GM21423 (cell line): Measurements from ENCODE around the gene ANKRD44.
"Not testable (repeated sequence)": the region's sequence is repeated elsewhere in the genome, so short reads cannot be mapped to it uniquely, and the experiment has no call there.

Experiments used
- ATAC-seq: cut with Tn5 transposase; IDR thresholded peaks from one replicate; pipeline ENCODE4 v1.9.1; 2021; ENCODE audit warnings: mild to moderate bottlenecking, moderate library complexity; ENCODE audit not compliant: unreplicated experiment

The ANKRD44 gene

DNA sequence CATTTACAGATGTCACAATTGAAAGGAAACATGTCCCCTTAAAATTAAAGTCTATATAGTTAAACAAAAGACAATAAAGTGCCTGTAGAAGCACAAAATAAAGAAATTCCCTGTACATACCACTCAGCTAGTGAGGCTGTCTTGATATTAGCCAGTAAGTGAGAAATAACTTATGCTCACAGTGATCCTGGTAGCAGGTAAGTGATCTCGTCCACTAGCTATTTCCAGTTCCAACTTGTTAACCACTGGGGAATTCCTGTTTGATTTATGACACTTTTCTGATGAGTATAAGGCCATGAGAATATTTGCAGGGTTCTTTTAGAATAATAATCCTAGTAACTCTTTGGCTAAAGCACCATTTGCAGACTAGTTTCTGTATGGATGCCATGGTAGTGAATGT lies 256.1 kb downstream of the ANKRD44 start:
- ATAC-seq = no peak

DNA sequence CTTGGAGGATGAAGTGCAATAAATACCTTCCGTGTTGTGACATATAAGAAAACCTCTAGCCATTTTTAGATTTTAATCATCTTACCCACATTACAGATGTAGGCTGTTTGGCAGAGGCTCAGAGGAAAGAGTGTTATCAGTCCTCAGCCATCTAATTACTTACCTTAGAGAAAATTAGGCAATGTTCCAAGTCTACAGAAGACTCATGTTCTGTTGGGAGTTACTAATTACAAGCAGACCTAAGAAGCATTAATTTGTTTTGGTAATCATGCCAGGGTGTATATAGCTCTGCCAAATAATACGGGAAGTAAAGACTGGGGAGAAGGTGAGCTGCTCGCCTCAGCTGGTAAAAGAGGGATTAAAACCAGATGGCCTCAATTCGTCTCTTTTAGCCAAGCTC lies 258.2 kb downstream of the ANKRD44 start:
- ATAC-seq = no peak

DNA sequence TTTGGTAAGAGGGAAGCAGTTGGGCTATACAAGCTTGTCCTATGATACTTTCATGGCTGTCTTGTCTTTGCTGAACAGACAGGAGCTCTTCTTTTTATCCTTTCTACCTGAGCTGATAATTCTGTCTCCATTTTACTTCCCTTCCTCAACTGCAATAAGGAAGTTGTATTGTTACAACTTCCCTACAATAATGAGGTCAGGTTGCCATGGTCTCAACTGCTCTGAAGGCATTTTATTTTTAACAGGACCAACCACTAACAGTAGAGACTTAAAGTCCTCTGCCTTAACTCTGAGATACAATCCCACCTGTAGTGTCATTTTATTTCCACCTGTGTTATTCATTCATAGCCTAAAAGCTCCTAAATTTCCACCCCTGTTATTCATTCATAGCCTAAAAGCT lies 265.5 kb downstream of the ANKRD44 start:
- no peak for ATAC-seq

GRCh38 chr2:197042739-197043196 lies 267.8 kb downstream of the ANKRD44 start:
- peak; percentile 44 for ATAC-seq

DNA sequence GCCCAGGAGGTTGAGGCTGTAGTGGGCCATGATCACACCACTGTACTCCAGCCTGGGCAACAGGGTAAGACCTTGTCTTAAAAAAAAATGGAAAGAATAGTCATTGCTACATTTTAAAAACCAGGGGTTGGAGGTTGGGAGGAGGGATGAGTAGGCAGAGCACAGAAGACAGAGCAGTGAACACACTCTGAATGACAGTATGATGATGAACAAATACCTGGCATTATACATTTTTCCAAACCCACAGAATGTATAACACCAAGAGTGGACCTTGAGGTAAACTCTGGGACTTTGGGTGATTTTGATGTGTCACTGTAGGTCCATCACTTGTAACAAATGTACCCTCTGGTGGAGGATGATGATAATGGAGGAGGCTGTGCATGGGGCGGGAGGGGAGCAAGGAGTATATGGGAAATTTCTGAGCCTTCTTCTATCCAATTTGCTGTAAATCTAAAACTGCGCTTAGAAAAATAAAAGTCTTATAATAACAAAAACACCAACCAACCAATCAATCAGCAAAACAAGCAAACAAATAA lies 272.6 kb downstream of the ANKRD44 start:
- no peak for ATAC-seq

DNA sequence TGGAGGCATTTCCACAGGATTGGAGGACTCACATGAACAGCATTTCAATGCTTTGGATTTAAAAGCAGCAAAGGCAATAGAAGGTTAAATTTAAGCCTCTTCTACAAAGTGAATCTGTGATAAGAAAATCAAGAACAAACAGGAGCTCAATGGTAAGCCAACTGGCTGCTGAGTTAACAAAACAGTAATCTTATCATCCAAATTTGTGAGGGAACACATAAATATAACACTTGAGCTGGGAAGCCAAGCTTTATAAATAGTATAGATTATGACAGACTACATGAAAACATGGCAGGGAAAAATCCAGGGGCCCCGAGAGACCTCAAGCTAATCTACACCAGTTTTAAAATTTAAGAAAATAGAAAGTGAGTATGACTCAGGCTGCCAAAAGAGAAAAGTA lies 275.6 kb downstream of the ANKRD44 start:
- ATAC-seq = no peak

DNA sequence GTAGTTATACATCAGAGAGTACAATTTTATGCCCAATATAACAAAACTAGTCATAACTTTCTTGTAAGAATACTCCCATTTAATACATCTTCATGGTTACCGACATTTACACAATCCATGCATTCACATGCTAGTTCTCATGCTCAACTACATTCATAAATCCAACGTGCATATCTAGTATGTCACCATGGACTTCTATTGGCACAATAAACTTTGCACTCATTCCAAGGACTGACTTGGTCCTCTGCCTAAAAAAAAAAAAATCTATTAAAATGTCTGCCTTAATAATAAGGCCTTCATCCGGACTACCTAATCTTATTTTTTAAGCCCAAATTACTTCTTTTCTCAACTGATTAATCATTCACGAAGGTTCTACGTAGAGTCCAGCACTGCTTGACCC lies 276.3 kb downstream of the ANKRD44 start:
- ATAC-seq = no peak

GRCh38 chr2:197033222-197033621 lies 277.4 kb downstream of the ANKRD44 start:
- ATAC-seq = no peak

DNA sequence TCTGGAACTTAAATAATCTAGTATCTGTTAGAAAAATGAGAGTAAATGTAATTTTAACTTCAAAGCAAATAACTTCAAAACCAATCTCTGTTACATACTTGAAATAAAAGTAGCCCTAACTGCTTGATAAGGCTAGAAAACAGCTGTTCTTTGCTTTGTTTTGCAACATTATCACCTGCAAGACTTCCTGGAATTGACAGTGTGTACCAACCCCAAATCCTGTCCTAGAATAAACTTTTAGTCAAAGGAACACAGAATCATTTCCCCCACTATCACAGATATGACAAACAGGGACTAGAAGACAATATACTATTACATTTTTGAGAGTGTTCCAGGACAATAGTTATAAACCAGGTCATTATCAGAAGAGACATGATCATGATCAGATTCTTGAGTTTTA lies 278.8 kb downstream of the ANKRD44 start:
- ATAC-seq = no peak

DNA sequence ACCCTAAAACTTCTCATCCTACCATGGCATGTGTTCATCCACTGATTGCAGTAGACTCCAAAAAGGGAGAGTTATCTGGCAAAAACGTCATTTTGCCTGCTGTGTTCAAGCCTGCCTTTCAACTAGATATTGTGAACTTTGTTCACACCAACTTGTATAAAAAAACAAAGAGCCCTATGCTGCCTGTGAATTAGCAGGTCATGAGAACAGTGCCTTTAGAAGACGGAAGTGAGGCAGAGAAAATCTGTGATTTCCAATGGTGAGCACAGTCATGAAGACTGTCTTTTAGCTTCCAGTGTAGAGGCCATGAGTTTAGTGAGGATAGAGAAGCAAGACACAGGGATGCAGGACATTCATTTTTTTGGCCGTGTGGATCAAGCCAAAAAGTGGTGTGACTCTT lies 280.5 kb downstream of the ANKRD44 start:
- no peak for ATAC-seq

DNA sequence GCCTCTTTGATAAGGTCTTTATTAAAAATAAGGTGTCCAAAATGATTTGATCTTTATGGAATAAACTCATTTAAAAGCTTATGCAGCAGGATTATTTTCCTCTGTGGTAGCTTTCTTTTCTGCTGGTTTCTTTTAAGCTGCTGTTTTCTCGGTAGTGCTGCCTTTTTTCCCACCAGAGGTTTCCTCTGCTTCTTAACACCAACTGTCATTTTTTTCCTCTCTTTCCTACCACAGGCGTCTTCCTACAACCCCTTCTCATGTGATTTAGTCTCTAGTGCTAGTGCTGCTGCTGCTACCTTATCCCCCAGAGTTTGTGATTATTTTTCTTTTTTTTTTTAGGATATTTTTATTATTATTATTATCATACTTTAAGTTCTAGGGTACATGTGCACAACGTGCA lies 281.9 kb downstream of the ANKRD44 start:
- no peak for ATAC-seq

- ATAC-seq = no peak
Observed at GRCh38 chr2:197028230-197028629, 282.4 kb downstream of the ANKRD44 start.

GRCh38 chr2:197024206-197024605 lies 286.4 kb downstream of the ANKRD44 start:
- no peak for ATAC-seq

GRCh38 chr2:197020921-197021320 lies 289.7 kb downstream of the ANKRD44 start:
- not testable (repeated sequence) for ATAC-seq

- ATAC-seq = no peak
Observed at GRCh38 chr2:197013098-197013497, 297.5 kb downstream of the ANKRD44 start.

DNA sequence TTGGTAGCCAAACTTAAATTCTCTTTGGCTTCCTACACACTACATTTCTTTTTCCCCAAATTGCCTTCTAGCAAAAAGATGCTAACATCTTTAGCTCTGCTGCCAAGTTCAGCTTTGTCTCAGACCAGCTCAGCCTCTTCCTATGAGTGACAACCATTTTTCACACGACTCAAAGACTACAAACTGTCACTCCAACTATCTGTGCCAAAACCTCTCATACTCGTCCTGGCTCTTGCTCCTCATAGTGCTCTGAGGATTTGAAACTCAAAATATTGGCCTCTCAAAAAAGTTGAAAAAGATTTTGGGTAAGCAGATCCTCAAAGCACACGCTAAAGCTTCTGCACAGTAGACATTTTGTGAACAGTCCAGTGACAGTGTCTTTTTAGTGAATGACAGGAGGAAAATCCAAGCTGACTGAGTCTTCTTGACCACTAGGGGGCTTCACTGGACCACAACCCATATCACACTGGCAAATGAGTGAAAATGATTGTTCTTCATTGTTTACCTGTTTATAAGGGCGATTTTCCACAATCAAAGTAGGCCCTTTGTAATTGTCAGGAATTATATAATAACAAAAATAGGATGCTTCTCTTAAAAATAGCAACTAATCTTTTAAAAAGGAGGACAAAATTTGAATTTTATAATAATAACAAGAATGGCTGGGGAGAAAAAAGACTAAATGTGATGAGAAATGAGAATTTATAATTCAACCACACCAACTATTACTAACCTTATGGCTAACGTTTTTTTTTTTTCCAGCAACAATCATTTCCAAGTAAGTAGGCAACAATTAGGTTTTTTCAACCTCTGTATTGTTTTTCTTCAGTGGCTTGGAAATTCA lies 298.6 kb downstream of the ANKRD44 start:
- no peak for ATAC-seq

DNA sequence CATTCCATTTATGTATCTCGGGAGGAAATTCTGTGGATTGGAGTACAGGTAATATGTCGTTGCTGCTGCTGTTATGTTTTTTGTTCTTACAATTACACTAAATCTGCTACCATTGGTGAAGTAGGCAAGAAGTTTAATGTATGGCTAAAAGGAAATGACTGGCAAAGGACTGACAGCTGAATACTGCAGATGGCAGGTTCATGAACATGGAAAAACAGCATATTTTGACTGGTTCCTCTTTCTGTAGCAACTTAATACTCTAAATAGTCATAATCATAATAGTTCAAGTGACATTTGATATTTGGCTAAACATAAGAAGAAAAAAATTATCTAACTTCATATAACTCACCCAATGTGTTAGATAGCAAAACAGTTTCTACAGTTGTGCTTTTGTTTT lies 299.6 kb downstream of the ANKRD44 start:
- ATAC-seq = no peak

DNA sequence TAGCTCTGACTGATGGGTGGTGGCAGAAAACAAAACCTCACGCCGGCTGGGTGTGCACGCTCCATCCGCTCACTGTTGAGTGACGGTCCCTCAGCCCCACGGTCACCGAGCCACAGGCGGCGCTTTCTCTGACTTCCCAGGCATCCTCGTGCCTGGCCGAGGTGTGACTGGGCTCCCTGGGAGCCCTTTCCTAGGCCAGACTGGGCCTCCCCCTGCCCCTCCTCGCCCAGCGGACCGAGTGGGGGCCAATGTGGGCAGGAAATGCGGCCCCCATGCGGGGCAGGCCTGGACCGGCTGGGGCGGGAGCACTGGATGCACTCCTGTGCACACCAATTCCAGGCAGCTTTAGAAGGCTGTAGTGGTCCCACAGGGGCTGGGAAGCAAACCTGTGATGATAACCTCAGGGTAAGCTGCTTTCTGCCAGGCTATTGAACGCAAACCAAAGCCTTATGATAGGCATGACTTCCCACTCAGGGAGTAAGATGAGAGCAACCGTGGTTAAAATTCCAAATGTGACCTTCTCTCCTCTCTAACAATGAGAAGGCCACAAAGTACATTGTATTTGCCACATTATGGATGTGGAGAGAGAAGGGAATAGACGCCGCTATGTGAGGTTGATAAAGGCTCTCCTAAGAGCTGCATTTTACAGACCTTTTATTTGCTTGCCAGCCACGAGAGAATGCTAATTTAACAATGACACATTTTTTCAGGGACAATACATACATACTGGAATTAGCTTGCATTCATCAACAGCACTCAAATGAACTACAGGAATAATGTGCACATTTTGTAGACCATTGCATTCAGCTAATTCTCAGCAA lies 300.2 kb downstream of the ANKRD44 start:
- ATAC-seq = no peak

DNA sequence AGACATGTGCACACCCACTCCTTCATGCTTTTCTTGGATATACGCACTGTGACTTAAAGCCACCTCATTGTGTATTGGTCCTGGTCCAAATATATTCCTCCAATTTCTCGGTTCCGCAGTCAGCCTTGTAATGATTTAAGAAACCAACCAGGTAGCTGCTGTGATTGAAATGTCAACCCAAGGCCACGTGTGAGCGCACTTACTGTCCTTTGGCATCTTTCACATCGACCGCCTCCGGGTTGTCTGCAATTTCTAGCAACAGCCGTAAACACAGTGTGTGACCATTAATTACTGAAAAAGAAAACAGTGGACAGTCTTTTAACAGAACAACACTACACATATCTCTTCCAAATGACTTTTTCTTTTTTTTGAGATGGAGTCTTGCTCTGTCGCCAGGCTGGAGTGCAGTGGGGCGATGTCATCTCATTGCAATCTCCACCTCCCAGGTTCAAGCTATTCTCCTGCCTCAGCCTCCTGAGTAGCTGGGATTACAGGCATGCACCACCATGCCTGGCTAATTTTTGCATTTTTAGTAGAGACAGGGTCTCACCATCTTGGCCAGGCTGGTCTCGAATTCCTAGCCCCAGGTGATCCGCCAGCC lies 301.7 kb downstream of the ANKRD44 start:
- ATAC-seq = not testable (repeated sequence)

DNA sequence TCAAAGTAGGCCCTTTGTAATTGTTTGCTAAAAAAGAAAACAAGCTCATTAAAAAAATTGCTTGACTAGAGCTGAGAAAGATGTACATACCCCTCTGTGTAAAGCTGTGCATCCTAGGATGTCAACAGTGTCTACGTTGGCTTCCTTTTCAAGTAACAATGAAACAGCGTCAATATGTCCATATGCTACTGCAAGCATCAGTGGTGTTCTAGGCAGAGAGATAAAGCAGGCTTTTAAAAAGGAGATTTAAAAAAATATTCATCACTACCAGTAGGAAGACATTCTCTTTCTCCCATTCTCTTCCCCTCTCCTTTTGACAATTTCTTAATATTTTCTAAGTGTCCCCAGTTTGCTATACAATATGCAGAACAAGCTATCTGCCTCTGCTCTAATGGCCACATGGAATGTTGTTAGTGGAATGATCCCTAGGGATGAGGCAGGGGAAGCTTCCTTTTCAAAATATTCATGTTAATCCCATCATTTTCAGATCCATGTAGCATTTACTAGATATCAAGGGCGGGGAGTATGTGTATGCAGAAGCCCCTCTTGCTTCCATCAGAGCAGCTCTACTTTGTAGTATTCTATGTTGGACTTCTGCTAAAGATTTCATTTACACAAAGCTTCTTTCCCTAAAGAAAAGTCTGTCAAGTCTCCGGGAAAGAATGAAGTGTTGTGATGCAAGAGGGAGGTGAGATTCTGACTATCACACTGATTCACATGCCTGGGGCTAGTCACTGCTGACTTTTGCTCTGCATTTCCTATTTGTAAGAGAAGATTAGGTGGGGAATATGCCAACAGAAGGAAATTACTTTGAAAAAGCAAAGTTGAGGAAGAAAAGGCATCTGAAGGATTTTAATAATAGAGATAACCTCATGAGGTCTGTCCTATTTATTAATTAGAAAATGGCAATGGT lies 302.6 kb downstream of the ANKRD44 start:
- no peak for ATAC-seq
